ENCODE results near the gene TYW1.
A peak's percentile ranks its signal among the peaks of the same experiment; 100 is the strongest.
"Not testable (repeated sequence)": the region's sequence is repeated elsewhere in the genome, so short reads cannot be mapped to it uniquely, and the experiment has no call there.

The TYW1 gene

GRCh38 chr7:67192123-67192702 lies 195.6 kb downstream of the TYW1 start:
- DNase-seq = not testable (repeated sequence)

- not testable (repeated sequence) for DNase-seq
Measured at GRCh38 chr7:67192889-67193613, 196.4 kb downstream of the TYW1 start.

- DNase-seq = not testable (repeated sequence)
Measured at GRCh38 chr7:67196176-67196575, 199.5 kb downstream of the TYW1 start.

GRCh38 chr7:67198865-67199526 lies 202.4 kb downstream of the TYW1 start:
- not testable (repeated sequence) for DNase-seq

GRCh38 chr7:67205772-67206171 lies 209.1 kb downstream of the TYW1 start:
- DNase-seq = not testable (repeated sequence)

GRCh38 chr7:67206452-67206851 lies 209.8 kb downstream of the TYW1 start:
- DNase-seq = no peak

- not testable (repeated sequence) for DNase-seq
Measured at GRCh38 chr7:67208656-67209055, 212.0 kb downstream of the TYW1 start.

- DNase-seq = no peak
Measured at GRCh38 chr7:67209256-67209655, 212.6 kb downstream of the TYW1 start.

- DNase-seq = no peak
Measured at GRCh38 chr7:67210567-67210966, 213.9 kb downstream of the TYW1 start.

- DNase-seq = peak; percentile 40 to 63
Measured at GRCh38 chr7:67211650-67212330, 215.2 kb downstream of the TYW1 start.

GRCh38 chr7:67213038-67213437 lies 216.4 kb downstream of the TYW1 start:
- DNase-seq = not testable (repeated sequence)

- not testable (repeated sequence) for DNase-seq
Measured at GRCh38 chr7:67223551-67223950, 226.9 kb downstream of the TYW1 start.

- not testable (repeated sequence) for DNase-seq
Measured at GRCh38 chr7:67226340-67226907, 229.8 kb downstream of the TYW1 start.

GRCh38 chr7:67226967-67227366 lies 230.3 kb downstream of the TYW1 start:
- not testable (repeated sequence) for DNase-seq

- DNase-seq = not testable (repeated sequence)
Measured at GRCh38 chr7:67229018-67229417, 232.4 kb downstream of the TYW1 start.

GRCh38 chr7:67230029-67230428 lies 233.4 kb downstream of the TYW1 start:
- DNase-seq = not testable (repeated sequence)

GRCh38 chr7:67233506-67233905 lies 236.9 kb downstream of the TYW1 start:
- not testable (repeated sequence) for DNase-seq

GRCh38 chr7:67236216-67236615 lies 239.6 kb downstream of the TYW1 start:
- DNase-seq = not testable (repeated sequence)

GRCh38 chr7:67242871-67243270 lies 246.2 kb downstream of the TYW1 start:
- not testable (repeated sequence) for DNase-seq

- DNase-seq = not testable (repeated sequence)
Measured at GRCh38 chr7:67248364-67248763, 251.7 kb downstream of the TYW1 start.

- DNase-seq = peak; percentile 46 to 65
Measured at GRCh38 chr7:67251986-67252558, 255.4 kb downstream of the TYW1 start.

- not testable (repeated sequence) for DNase-seq
Measured at GRCh38 chr7:67255076-67255475, 258.4 kb downstream of the TYW1 start.
